ENCODE measurements around the gene IGSF8. TPM values are rescaled to one million over a fixed set of nuclear protein-coding genes. Genes with fewer than 3 reads are reported as not detected.

The IGSF8 gene
- total and polyA plus RNA-seq, 4 donors = 23.5 to 39.5 (median 26.8) TPM

DNA sequence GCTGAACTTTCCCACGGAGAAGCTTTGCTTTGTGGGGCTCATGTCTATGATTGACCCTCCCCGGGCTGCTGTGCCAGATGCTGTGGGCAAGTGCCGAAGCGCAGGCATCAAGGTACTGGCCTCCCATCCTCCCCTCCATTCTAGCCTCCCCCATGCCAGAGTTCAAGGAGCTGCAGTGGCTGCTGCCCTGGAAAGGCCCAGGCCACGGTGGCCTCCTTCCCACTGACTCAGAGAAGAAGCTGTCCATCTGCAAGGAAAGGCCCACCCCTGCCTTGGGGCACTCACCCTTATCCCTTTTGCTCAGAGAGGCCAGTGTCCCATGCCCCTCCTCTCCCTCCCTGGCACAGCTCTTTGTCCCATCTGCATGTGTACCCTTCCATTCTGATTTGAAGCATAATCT, 32.1 kb upstream of the IGSF8 start:
- Histone ChIP-seq H3K9ac (ENCODE audit: insufficient read depth in 1 of 2, low read length in 2 of 2) (no peak overlapping the region), H3K9me3 (ENCODE audit: control insufficient read depth in 4 of 4, insufficient read depth in 3 of 4, low read length in 3 of 4) (no peaks in the 10 kb centered on the region), H3K27ac (ENCODE audit: low read depth in 1 of 2, low read length in 1 of 2) (no peak overlapping the region), H3K27me3 (ENCODE audit: control insufficient read depth in 3 of 3, insufficient read depth in 3 of 3, low read length in 2 of 3) (no peaks in the 10 kb centered on the region), H3K4me1 (ENCODE audit: control insufficient read depth in 5 of 5, insufficient read depth in 5 of 5, low read length in 5 of 5) (peaks cover 0 to 4% (median 0%) of the 10 kb centered on the region in 5 donors), H3K36me3 (ENCODE audit: control insufficient read depth in 4 of 4, insufficient read depth in 4 of 4, low read length in 4 of 4) (no peaks in the 10 kb centered on the region), H3K4me3 (no peak overlapping the region)
- DNase-seq (peak in 1 of 3 donors; percentile 6), ATAC-seq (ENCODE audit: insufficient read depth, low FRiP score) (no peak)
- TF ChIP-seq, protein P1, sequence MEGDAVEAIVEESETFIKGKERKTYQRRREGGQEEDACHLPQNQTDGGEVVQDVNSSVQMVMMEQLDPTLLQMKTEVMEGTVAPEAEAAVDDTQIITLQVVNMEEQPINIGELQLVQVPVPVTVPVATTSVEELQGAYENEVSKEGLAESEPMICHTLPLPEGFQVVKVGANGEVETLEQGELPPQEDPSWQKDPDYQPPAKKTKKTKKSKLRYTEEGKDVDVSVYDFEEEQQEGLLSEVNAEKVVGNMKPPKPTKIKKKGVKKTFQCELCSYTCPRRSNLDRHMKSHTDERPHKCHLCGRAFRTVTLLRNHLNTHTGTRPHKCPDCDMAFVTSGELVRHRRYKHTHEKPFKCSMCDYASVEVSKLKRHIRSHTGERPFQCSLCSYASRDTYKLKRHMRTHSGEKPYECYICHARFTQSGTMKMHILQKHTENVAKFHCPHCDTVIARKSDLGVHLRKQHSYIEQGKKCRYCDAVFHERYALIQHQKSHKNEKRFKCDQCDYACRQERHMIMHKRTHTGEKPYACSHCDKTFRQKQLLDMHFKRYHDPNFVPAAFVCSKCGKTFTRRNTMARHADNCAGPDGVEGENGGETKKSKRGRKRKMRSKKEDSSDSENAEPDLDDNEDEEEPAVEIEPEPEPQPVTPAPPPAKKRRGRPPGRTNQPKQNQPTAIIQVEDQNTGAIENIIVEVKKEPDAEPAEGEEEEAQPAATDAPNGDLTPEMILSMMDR (IDR thresholded peaks at IDR 0.05; ENCODE audit: control extremely low read depth, extremely low read depth) = no peak
- WGBS, 2 donors = 88% methylated on average over 5 of the region's 5 CpGs

DNA sequence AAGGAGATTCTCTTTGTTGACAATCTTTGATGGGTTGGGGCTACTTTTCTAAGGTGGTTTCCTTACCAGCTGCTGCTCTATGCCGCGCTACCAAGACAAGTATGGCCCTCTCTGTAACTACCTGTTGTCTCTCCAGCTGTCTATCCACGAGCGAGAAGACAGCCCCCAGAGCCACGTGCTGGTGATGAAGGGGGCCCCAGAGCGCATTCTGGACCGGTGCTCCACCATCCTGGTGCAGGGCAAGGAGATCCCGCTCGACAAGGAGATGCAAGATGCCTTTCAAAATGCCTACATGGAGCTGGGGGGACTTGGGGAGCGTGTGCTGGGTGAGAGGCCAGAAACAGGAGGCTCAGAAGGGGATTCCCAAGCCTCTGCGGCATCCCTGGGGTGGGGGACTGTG, 31.5 kb upstream of the IGSF8 start:
- Histone ChIP-seq H3K9ac (ENCODE audit: insufficient read depth in 1 of 2, low read length in 2 of 2) (no peak overlapping the region), H3K4me1 (ENCODE audit: control insufficient read depth in 5 of 5, insufficient read depth in 5 of 5, low read length in 5 of 5) (peaks cover 0 to 9% (median 0%) of the 10 kb centered on the region in 5 donors), H3K9me3 (ENCODE audit: control insufficient read depth in 4 of 4, insufficient read depth in 3 of 4, low read length in 3 of 4) (no peaks in the 10 kb centered on the region), H3K36me3 (ENCODE audit: control insufficient read depth in 4 of 4, insufficient read depth in 4 of 4, low read length in 4 of 4) (no peaks in the 10 kb centered on the region), H3K4me3 (no peak overlapping the region), H3K27ac (ENCODE audit: low read depth in 1 of 2, low read length in 1 of 2) (no peak overlapping the region), H3K27me3 (ENCODE audit: control insufficient read depth in 3 of 3, insufficient read depth in 3 of 3, low read length in 2 of 3) (no peaks in the 10 kb centered on the region)
- 90 to 91% methylated on average over 11 of the region's 11 CpGs for WGBS, 2 donors
- TF ChIP-seq, protein P1 (IDR thresholded peaks at IDR 0.05; ENCODE audit: control extremely low read depth, extremely low read depth) = no peak
- ATAC-seq (ENCODE audit: insufficient read depth, low FRiP score) = no peak
- DNase-seq = peak in 1 of 3 donors; percentile 6

GRCh38 chr1:160129558-160129957, 31.1 kb upstream of the IGSF8 start:
- H3K27ac ChIP-seq (ENCODE audit: low read depth in 1 of 2, low read length in 1 of 2) = no peak overlapping the region
- no peaks in the 10 kb centered on the region for H3K9me3 ChIP-seq (ENCODE audit: control insufficient read depth in 4 of 4, insufficient read depth in 3 of 4, low read length in 3 of 4)
- peaks cover 0 to 9% (median 0%) of the 10 kb centered on the region in 5 donors for H3K4me1 ChIP-seq (ENCODE audit: control insufficient read depth in 5 of 5, insufficient read depth in 5 of 5, low read length in 5 of 5)
- H3K4me3 ChIP-seq = no peak overlapping the region
- WGBS, 2 donors = 80 to 95% methylated on average over 3 of the region's 3 CpGs
- DNase-seq = peak in 1 of 3 donors; percentile 1
- H3K9ac ChIP-seq (ENCODE audit: insufficient read depth in 1 of 2, low read length in 2 of 2) = no peak overlapping the region
- no peak for ATAC-seq (ENCODE audit: insufficient read depth, low FRiP score)
- no peaks in the 10 kb centered on the region for H3K27me3 ChIP-seq (ENCODE audit: control insufficient read depth in 3 of 3, insufficient read depth in 3 of 3, low read length in 2 of 3)
- TF ChIP-seq, protein P1 (IDR thresholded peaks at IDR 0.05; ENCODE audit: control extremely low read depth, extremely low read depth) = no peak
- H3K36me3 ChIP-seq (ENCODE audit: control insufficient read depth in 4 of 4, insufficient read depth in 4 of 4, low read length in 4 of 4) = no peaks in the 10 kb centered on the region

GRCh38 chr1:160129046-160129445, 30.6 kb upstream of the IGSF8 start:
- Histone ChIP-seq H3K27me3 (ENCODE audit: control insufficient read depth in 3 of 3, insufficient read depth in 3 of 3, low read length in 2 of 3) (no peaks in the 10 kb centered on the region), H3K36me3 (ENCODE audit: control insufficient read depth in 4 of 4, insufficient read depth in 4 of 4, low read length in 4 of 4) (no peaks in the 10 kb centered on the region), H3K9ac (ENCODE audit: insufficient read depth in 1 of 2, low read length in 2 of 2) (no peak overlapping the region), H3K4me1 (ENCODE audit: control insufficient read depth in 5 of 5, insufficient read depth in 5 of 5, low read length in 5 of 5) (peaks cover 0 to 9% (median 0%) of the 10 kb centered on the region in 5 donors), H3K9me3 (ENCODE audit: control insufficient read depth in 4 of 4, insufficient read depth in 3 of 4, low read length in 3 of 4) (no peaks in the 10 kb centered on the region), H3K4me3 (no peak overlapping the region), H3K27ac (ENCODE audit: low read depth in 1 of 2, low read length in 1 of 2) (no peak overlapping the region)
- no peak for ATAC-seq (ENCODE audit: insufficient read depth, low FRiP score)
- no peak for DNase-seq
- WGBS, 2 donors = 94 to 96% methylated on average over 5 of the region's 5 CpGs
- TF ChIP-seq, protein P1 (IDR thresholded peaks at IDR 0.05; ENCODE audit: control extremely low read depth, extremely low read depth) = no peak

Measured in lung (tissue), 12 donors.